CD14-positive monocyte (primary cell): Measurements from ENCODE around the gene GLOD5. TPM values are rescaled to one million over a fixed set of nuclear protein-coding genes. Genes with fewer than 3 reads are reported as not detected.

ENCODE experiments used
- DNase-seq, 3 donors: peaks; one replicate each; pipeline ENCODE4 v3.0.0-alpha.2; 2011 to 2022
- H2AFZ ChIP-seq: 2 replicates; pipeline ENCODE4 v1.6.0; 2012; ENCODE audit warnings: mild to moderate bottlenecking, low read depth, low read length, inconsistent platforms; ENCODE audit not compliant: insufficient read depth, poor library complexity, severe bottlenecking
- H3K27ac ChIP-seq, 2 donors: 1 replicate in 1 of 2; 2 replicates in 1 of 2; pipeline ENCODE4 v1.5.1; 2012 to 2013; ENCODE audit warnings: low read length in 2 of 2, control low read depth in 1 of 2, inconsistent platforms in 1 of 2, low read depth in 1 of 2, mild to moderate bottlenecking in 1 of 2
- H3K27me3 ChIP-seq, 2 donors: one replicate each; pipeline versions ENCODE4 v1.6.0 to v1.6.1; 2011 to 2013; ENCODE audit warnings: low read length in 2 of 2; ENCODE audit not compliant: control insufficient read depth in 2 of 2, insufficient read depth in 2 of 2
- H3K36me3 ChIP-seq, 2 donors: replicated peaks in 1 of 2; 1 replicate in 1 of 2; 2 replicates in 1 of 2; pipeline versions ENCODE4 v1.5.1 to v1.6.1; 2012 to 2013; ENCODE audit warnings: low read length in 2 of 2, control low read depth in 1 of 2, inconsistent platforms in 1 of 2, mild to moderate bottlenecking in 1 of 2; ENCODE audit not compliant: insufficient read depth in 2 of 2, control insufficient read depth in 1 of 2
- H3K4me1 ChIP-seq, 2 donors: 1 replicate in 1 of 2; 2 replicates in 1 of 2; pipeline versions ENCODE4 v1.5.1 to v1.6.1; 2012 to 2013; ENCODE audit warnings: low read length in 2 of 2, control low read depth in 1 of 2, inconsistent platforms in 1 of 2, mild to moderate bottlenecking in 1 of 2, moderate library complexity in 1 of 2; ENCODE audit not compliant: insufficient read depth in 2 of 2, control insufficient read depth in 1 of 2
- H3K4me2 ChIP-seq: replicated peaks from 2 replicates; pipeline ENCODE3; 2012; ENCODE audit warnings: low read length, moderate library complexity, mild to moderate bottlenecking; ENCODE audit not compliant: poor library complexity, severe bottlenecking; ENCODE audit errors: extremely low read depth
- H3K4me3 ChIP-seq, 3 experiments: fragments of 200-600 bp in 1 of 3; sonication (generic) in 1 of 3; replicated peaks in 1 of 3; 1 replicate in 2 of 3; 2 replicates in 1 of 3; pipeline ENCODE4 v1.5.1; 2011 to 2013; ENCODE audit warnings: low read length in 3 of 3, mild to moderate bottlenecking in 3 of 3, control low read depth in 2 of 3, low read depth in 2 of 3, inconsistent platforms in 1 of 3, moderate library complexity in 1 of 3
- H3K79me2 ChIP-seq: 2 replicates; pipeline ENCODE4 v1.6.0; 2012; ENCODE audit warnings: mild to moderate bottlenecking, control low read depth, inconsistent platforms, low read length, moderate library complexity; ENCODE audit not compliant: insufficient read depth
- H3K9ac ChIP-seq: 2 replicates; pipeline ENCODE4 v1.6.0; 2017; ENCODE audit warnings: low read length, mild to moderate bottlenecking; ENCODE audit not compliant: insufficient read depth, poor library complexity, severe bottlenecking
- H3K9me3 ChIP-seq, 2 donors: replicated peaks in 1 of 2; 1 replicate in 1 of 2; 2 replicates in 1 of 2; pipeline versions ENCODE4 v1.5.1 to v1.6.1; 2012 to 2013; ENCODE audit warnings: low read length in 2 of 2, control low read depth in 1 of 2; ENCODE audit not compliant: control insufficient read depth in 1 of 2, insufficient read depth in 1 of 2
- H4K20me1 ChIP-seq: 2 replicates; pipeline ENCODE4 v1.6.0; 2012; ENCODE audit warnings: mild to moderate bottlenecking, low read length, control low read depth, moderate library complexity; ENCODE audit not compliant: insufficient read depth
- H3K27ac Mint-ChIP-seq, 7 donors: one replicate each; pipeline ENCODE4 v1.8.0; 2020; ENCODE audit warnings: mild to moderate bottlenecking in 7 of 7, mixed read lengths in 7 of 7, moderate library complexity in 6 of 7, inconsistent platforms in 2 of 7
- H3K27me3 Mint-ChIP-seq, 3 donors: one replicate each; pipeline ENCODE4 v1.8.0; 2021 to 2022; ENCODE audit warnings: low read depth in 3 of 3, mild to moderate bottlenecking in 3 of 3, mixed read lengths in 3 of 3, moderate library complexity in 3 of 3, inconsistent platforms in 1 of 3
- H3K36me3 Mint-ChIP-seq, 2 donors: one replicate each; pipeline ENCODE4 v1.8.0; 2020; ENCODE audit warnings: mixed read lengths in 2 of 2, inconsistent platforms in 1 of 2, mild to moderate bottlenecking in 1 of 2
- H3K4me1 Mint-ChIP-seq: one replicate; pipeline ENCODE4 v1.8.0; 2020; ENCODE audit warnings: mild to moderate bottlenecking, mixed read lengths
- H3K4me3 Mint-ChIP-seq, 2 donors: one replicate each; pipeline ENCODE4 v1.8.0; 2020; ENCODE audit warnings: mild to moderate bottlenecking in 2 of 2, mixed read lengths in 2 of 2, moderate library complexity in 1 of 2
- H3K9me3 Mint-ChIP-seq, 7 donors: one replicate each; pipeline ENCODE4 v1.8.0; 2020 to 2022; ENCODE audit warnings: mixed read lengths in 7 of 7, mild to moderate bottlenecking in 6 of 7, moderate library complexity in 6 of 7, inconsistent platforms in 2 of 7
- CTCF ChIP-seq: fragments of 200-600 bp; IDR thresholded peaks from one replicate; pipeline ENCODE4 v1.8.0; 2022; ENCODE audit warnings: antibody characterized with exemption, mild to moderate bottlenecking
- WGBS: methylation state at CpG from one replicate; pipeline ENCODE4 v1.1.5; 2013; ENCODE audit warnings: missing lambda C conversion rate; ENCODE audit not compliant: insufficient coverage; 5-methylcytosine and 5-hydroxymethylcytosine counted together
- intact Hi-C, 2 donors: fragments of 100-400 bp; cut with micrococcal nuclease; formaldehyde crosslinking; loops; one replicate each; pipeline versions ENCODE4 v1.15.0 to v1.15.1; 2023
- polyA plus RNA-seq, 3 donors: library from polyadenylated mRNA; depleted of rRNA in 1 of 3; unstranded in 2 of 3; stranded (reverse) in 1 of 3; fragments of 300-500 nt in 2 of 3; fragments of >200 nt in 1 of 3; fragmentation: Illumina TruSeq in 2 of 3; gene quantifications; 1 replicate in 2 of 3; 2 replicates in 1 of 3; pipeline ENCODE4 v1.2.3, GENCODE V29; 2012 to 2021

The GLOD5 gene
- polyA plus RNA-seq, 3 donors, result not detected

DNA sequence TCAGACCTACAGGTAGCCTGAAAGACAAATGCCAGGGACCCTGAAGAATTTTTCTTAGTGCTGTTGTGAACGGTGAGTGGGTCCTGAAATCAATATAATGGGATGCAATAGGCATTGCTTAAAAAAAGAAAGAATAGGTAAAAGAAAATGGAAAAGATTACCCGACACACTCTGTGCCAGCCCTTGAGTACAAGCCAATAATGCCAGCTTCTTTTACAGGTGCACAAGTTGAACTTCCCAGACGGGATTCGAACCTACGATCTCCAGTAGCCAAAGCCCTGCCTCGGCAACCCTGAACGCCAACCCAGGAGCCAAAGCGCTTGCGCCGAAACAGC lies 24.7 kb upstream of the GLOD5 start:
- Mint-ChIP-seq H3K36me3 (no peaks in the 10 kb centered on the region), H3K4me3 (peak overlapping the region in 1 of 2 donors; percentile 77), H3K27ac (peak overlapping the region in 6 of 7 donors; percentile 28 to 96 (median 91)), H3K9me3 (peaks cover 0 to 3% (median 0%) of the 10 kb centered on the region in 7 donors), H3K27me3 (peaks cover 1 to 7% (median 2%) of the 10 kb centered on the region in 3 donors), H3K4me1 (peaks cover 16% of the 10 kb centered on the region)
- peaks cover 7 to 11% of the 10 kb centered on the region in 2 donors for H3K4me1 ChIP-seq
- peak overlapping the region; percentile 21 for H2AFZ ChIP-seq
- intact Hi-C loops, result loop anchor here in 1 of 2 donors (5.0 kb wide), 1 partner anchor 65 kb away; the partner anchor contains the start of gene HDAC6
- H4K20me1 ChIP-seq, result no peaks in the 10 kb centered on the region
- DNase-seq, result no peak
- peak overlapping the region; percentile 70 for H3K4me2 ChIP-seq
- peak overlapping the region in 1 of 3 experiments; percentile 77 for H3K4me3 ChIP-seq
- H3K27me3 ChIP-seq, result no peaks in the 10 kb centered on the region
- no peaks in the 10 kb centered on the region for H3K36me3 ChIP-seq
- no peaks in the 10 kb centered on the region for H3K79me2 ChIP-seq
- no peak for TF ChIP-seq CTCF
- H3K9me3 ChIP-seq, result no peaks in the 10 kb centered on the region
- peak overlapping the region; percentile 86 to 91 for H3K27ac ChIP-seq
- peak overlapping the region; percentile 82 for H3K9ac ChIP-seq
- WGBS, result 9% methylated on average over 9 of the region's 10 CpGs

DNA sequence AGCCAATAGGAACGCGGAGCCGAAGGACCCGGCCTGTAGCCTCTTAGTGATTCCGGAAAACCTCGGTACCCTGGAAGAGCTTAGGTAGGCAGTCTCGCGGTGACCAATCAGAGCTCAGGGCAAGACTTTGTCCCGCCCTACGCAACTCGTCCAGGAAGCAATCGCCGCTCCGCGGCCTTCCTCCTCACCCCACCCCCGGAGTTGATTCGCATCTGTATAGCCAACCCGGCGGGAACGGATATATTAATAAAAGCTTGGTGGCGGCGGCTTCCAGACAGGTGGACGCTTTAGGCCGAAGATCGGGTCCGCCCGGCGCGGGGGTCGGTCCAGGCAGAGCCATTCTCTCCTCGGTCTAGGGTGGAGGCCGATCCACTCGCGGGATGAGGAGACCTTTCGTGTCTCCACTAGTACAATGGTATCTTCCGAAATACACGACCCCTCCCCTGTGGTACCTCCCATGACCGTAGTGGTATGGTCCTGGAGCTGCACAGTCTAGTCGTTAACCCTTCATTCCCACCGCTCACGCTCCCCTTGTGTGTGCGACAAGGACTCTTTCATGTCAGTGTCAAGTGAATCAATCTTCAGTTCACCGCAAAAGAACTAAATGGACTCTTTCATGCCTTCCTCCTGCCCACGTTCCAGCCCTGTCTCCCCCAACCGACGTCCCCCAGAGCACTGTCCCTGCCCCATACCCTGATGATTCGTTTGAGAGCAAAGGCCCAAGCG lies 24.2 kb upstream of the GLOD5 start:
- no peaks in the 10 kb centered on the region for H3K9me3 ChIP-seq
- no peaks in the 10 kb centered on the region for H3K27me3 ChIP-seq
- peak overlapping the region; percentile 65 to 77 (median 68) for H3K4me3 ChIP-seq
- peak overlapping the region; percentile 77 to 95 for H3K4me3 Mint-ChIP-seq
- H3K36me3 Mint-ChIP-seq, result no peaks in the 10 kb centered on the region
- WGBS, result 0% methylated on average over 41 of the region's 48 CpGs
- H3K27me3 Mint-ChIP-seq, result peaks cover 0 to 7% (median 1%) of the 10 kb centered on the region in 3 donors
- peaks cover 0 to 6% (median 0%) of the 10 kb centered on the region in 7 donors for H3K9me3 Mint-ChIP-seq
- H3K36me3 ChIP-seq, result no peaks in the 10 kb centered on the region
- H4K20me1 ChIP-seq, result no peaks in the 10 kb centered on the region
- intact Hi-C loops, result loop anchor here in 1 of 2 donors (5.0 kb wide), 1 partner anchor 65 kb away; the partner anchor contains the start of gene HDAC6
- H3K9ac ChIP-seq, result peak overlapping the region; percentile 82
- peak; percentile 93 to 96 (median 95) for DNase-seq
- peak overlapping the region; percentile 89 to 96 (median 93) for H3K27ac Mint-ChIP-seq
- peak overlapping the region; percentile 86 to 91 for H3K27ac ChIP-seq
- peak overlapping the region; percentile 69 for H2AFZ ChIP-seq
- peaks cover 16% of the 10 kb centered on the region for H3K4me1 Mint-ChIP-seq
- no peak for TF ChIP-seq CTCF
- peaks cover 7 to 11% of the 10 kb centered on the region in 2 donors for H3K4me1 ChIP-seq
- peak overlapping the region; percentile 70 for H3K4me2 ChIP-seq
- no peaks in the 10 kb centered on the region for H3K79me2 ChIP-seq
